HepG2 (cell line): ENCODE data around the gene OARD1. TPM values are rescaled to one million over a fixed set of nuclear protein-coding genes. Genes with fewer than 3 reads are reported as not detected.

Source experiments
- BRCA1 ChIP-seq: sonication (generic); formaldehyde crosslinking; IDR thresholded peaks from 2 replicates; pipeline ENCODE4 v1.4.0; 2020; ENCODE audit warnings: missing genetic modification reagents
- HOXA3 ChIP-seq: sonication (generic); formaldehyde crosslinking; IDR thresholded peaks from 2 replicates; pipeline ENCODE4 v1.5.0; 2020; ENCODE audit warnings: missing genetic modification reagents
- IKZF4 ChIP-seq: sonication (generic); formaldehyde crosslinking; IDR thresholded peaks from 2 replicates; pipeline ENCODE4 v1.5.1; 2020; ENCODE audit warnings: borderline replicate concordance, mild to moderate bottlenecking, low read depth, missing genetic modification reagents; ENCODE audit errors: not compliant biosample characterization
- ISX ChIP-seq: sonication (generic); formaldehyde crosslinking; conservative IDR thresholded peaks from 2 replicates; pipeline ENCODE4 v1.5.0; 2020; ENCODE audit warnings: missing genetic modification reagents
- KDM5B ChIP-seq: sonication (generic); formaldehyde crosslinking; IDR thresholded peaks from 2 replicates; pipeline ENCODE4 v1.4.0; 2020; ENCODE audit warnings: missing genetic modification reagents, mild to moderate bottlenecking, borderline replicate concordance
- SALL1 ChIP-seq: sonication (generic); formaldehyde crosslinking; IDR thresholded peaks from 2 replicates; pipeline ENCODE4 v1.8.0; 2022; ENCODE audit warnings: mild to moderate bottlenecking, missing genetic modification reagents
- SMAD3 ChIP-seq: sonication (generic); formaldehyde crosslinking; IDR thresholded peaks from 2 replicates; pipeline ENCODE4 v1.4.0; 2020; ENCODE audit warnings: missing genetic modification reagents
- TBL1XR1 ChIP-seq: fragments of 150-350 bp; IDR thresholded peaks from 2 replicates; pipeline ENCODE4 v1.6.1; 2014; ENCODE audit warnings: borderline replicate concordance, low read length; ENCODE audit not compliant: partially characterized antibody
- ZBTB7B ChIP-seq: sonication (generic); formaldehyde crosslinking; IDR thresholded peaks from 2 replicates; pipeline ENCODE4 v1.4.0; 2020; ENCODE audit warnings: missing genetic modification reagents
- ZSCAN22 ChIP-seq: sonication (generic); formaldehyde crosslinking; IDR thresholded peaks from 2 replicates; pipeline ENCODE4 v1.4.0; 2020; ENCODE audit warnings: mild to moderate bottlenecking, missing genetic modification reagents
- polyA plus RNA-seq, 8 experiments: library from polyadenylated mRNA; depleted of rRNA in 3 of 8; stranded (reverse) in 7 of 8; unstranded in 1 of 8; fragments of >200 nt; fragmentation: Illumina TruSeq in 4 of 8; extraction: Trizol in 4 of 8; gene quantifications; 2 replicates each; pipeline versions ENCODE4 v1.2.1 to v1.2.3, GENCODE V29; 2011 to 2016; ENCODE audit warnings: low read depth in 4 of 8, missing spikeins in 1 of 8, mixed read lengths in 1 of 8; ENCODE audit not compliant: insufficient read depth in 1 of 8
- total RNA-seq, 5 experiments: library from RNA; depleted of rRNA; stranded (reverse); fragments of >200 nt; fragmentation: Illumina TruSeq; extraction: Trizol; gene quantifications; 2 replicates each; pipeline ENCODE4 v1.2.3, GENCODE V29; 2016; ENCODE audit warnings: low read depth in 1 of 5
- TF ChIP-seq, protein P1 (sequence below): sonication (generic); formaldehyde crosslinking; IDR thresholded peaks from 2 replicates; pipeline ENCODE4 v1.4.0; 2020; ENCODE audit warnings: missing genetic modification reagents
- TF ChIP-seq, protein P2 (sequence below): sonication (generic); formaldehyde crosslinking; IDR thresholded peaks from 2 replicates; pipeline ENCODE4 v1.4.0; 2020; ENCODE audit warnings: missing genetic modification reagents, borderline replicate concordance
- TF ChIP-seq, protein P3 (sequence below): sonication (generic); formaldehyde crosslinking; IDR thresholded peaks from 2 replicates; pipeline ENCODE4 v1.4.0; 2020; ENCODE audit warnings: missing genetic modification reagents, borderline replicate concordance
- TF ChIP-seq, protein P4 (sequence below): IDR thresholded peaks from 2 replicates; pipeline ENCODE4 v1.6.1; 2016; ENCODE audit warnings: low read depth

Gene OARD1
- total and polyA plus RNA-seq, 2 of the 13 experiments (the other 11 are each of a cell fraction or from before 2014, with no cell fraction given): 18.4 to 49.0 TPM

DNA sequence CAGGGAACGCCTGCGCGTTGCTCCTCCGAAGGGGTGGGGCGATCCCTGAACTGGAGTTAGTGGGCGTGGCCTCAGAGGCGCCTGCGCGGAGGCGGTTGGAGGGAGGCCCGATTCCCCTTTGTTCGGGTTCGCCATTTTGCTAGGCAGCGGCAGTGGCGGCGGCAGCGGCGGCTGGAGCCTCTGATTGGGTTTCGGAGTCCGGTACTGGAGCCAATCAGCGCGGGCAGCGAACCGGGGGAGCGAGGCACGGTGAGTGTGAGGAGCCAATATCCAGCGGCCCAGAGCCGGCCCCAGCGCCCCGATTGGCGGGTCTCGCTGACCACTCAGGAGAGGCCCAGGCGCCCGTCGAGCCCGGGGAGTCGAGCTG, 663 bp upstream of the OARD1 start, which contains the start of gene NFYA (continued):
- TF ChIP-seq, protein P1, sequence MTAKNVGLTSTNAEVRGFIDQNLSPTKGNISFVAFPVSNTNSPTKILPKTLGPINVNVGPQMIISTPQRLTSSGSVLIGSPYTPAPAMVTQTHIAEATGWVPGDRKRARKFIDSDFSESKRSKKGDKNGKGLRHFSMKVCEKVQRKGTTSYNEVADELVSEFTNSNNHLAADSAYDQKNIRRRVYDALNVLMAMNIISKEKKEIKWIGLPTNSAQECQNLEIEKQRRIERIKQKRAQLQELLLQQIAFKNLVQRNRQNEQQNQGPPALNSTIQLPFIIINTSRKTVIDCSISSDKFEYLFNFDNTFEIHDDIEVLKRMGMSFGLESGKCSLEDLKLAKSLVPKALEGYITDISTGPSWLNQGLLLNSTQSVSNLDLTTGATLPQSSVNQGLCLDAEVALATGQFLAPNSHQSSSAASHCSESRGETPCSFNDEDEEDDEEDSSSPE (CRISPR knock-in tag): no peak
- no peak for TF ChIP-seq BRCA1 (CRISPR knock-in tag)
- TF ChIP-seq KDM5B (CRISPR knock-in tag): no peak
- TF ChIP-seq HOXA3: no peak
- no peak for TF ChIP-seq ZBTB7B (CRISPR knock-in tag)
- TF ChIP-seq, protein P2, sequence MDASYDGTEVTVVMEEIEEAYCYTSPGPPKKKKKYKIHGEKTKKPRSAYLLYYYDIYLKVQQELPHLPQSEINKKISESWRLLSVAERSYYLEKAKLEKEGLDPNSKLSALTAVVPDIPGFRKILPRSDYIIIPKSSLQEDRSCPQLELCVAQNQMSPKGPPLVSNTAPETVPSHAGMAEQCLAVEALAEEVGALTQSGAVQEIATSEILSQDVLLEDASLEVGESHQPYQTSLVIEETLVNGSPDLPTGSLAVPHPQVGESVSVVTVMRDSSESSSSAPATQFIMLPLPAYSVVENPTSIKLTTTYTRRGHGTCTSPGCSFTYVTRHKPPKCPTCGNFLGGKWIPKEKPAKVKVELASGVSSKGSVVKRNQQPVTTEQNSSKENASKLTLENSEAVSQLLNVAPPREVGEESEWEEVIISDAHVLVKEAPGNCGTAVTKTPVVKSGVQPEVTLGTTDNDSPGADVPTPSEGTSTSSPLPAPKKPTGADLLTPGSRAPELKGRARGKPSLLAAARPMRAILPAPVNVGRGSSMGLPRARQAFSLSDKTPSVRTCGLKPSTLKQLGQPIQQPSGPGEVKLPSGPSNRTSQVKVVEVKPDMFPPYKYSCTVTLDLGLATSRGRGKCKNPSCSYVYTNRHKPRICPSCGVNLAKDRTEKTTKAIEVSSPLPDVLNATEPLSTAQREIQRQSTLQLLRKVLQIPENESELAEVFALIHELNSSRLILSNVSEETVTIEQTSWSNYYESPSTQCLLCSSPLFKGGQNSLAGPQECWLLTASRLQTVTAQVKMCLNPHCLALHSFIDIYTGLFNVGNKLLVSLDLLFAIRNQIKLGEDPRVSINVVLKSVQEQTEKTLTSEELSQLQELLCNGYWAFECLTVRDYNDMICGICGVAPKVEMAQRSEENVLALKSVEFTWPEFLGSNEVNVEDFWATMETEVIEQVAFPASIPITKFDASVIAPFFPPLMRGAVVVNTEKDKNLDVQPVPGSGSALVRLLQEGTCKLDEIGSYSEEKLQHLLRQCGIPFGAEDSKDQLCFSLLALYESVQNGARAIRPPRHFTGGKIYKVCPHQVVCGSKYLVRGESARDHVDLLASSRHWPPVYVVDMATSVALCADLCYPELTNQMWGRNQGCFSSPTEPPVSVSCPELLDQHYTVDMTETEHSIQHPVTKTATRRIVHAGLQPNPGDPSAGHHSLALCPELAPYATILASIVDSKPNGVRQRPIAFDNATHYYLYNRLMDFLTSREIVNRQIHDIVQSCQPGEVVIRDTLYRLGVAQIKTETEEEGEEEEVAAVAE (CRISPR knock-in tag): peak; percentile 29; the same call in 1 of the 2 replicates
- no peak for TF ChIP-seq SMAD3
- no peak for TF ChIP-seq ISX (CRISPR knock-in tag)
- TF ChIP-seq, protein P3, sequence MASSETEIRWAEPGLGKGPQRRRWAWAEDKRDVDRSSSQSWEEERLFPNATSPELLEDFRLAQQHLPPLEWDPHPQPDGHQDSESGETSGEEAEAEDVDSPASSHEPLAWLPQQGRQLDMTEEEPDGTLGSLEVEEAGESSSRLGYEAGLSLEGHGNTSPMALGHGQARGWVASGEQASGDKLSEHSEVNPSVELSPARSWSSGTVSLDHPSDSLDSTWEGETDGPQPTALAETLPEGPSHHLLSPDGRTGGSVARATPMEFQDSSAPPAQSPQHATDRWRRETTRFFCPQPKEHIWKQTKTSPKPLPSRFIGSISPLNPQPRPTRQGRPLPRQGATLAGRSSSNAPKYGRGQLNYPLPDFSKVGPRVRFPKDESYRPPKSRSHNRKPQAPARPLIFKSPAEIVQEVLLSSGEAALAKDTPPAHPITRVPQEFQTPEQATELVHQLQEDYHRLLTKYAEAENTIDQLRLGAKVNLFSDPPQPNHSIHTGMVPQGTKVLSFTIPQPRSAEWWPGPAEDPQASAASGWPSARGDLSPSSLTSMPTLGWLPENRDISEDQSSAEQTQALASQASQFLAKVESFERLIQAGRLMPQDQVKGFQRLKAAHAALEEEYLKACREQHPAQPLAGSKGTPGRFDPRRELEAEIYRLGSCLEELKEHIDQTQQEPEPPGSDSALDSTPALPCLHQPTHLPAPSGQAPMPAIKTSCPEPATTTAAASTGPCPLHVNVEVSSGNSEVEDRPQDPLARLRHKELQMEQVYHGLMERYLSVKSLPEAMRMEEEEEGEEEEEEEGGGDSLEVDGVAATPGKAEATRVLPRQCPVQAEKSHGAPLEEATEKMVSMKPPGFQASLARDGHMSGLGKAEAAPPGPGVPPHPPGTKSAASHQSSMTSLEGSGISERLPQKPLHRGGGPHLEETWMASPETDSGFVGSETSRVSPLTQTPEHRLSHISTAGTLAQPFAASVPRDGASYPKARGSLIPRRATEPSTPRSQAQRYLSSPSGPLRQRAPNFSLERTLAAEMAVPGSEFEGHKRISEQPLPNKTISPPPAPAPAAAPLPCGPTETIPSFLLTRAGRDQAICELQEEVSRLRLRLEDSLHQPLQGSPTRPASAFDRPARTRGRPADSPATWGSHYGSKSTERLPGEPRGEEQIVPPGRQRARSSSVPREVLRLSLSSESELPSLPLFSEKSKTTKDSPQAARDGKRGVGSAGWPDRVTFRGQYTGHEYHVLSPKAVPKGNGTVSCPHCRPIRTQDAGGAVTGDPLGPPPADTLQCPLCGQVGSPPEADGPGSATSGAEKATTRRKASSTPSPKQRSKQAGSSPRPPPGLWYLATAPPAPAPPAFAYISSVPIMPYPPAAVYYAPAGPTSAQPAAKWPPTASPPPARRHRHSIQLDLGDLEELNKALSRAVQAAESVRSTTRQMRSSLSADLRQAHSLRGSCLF (CRISPR knock-in tag): no peak
- TF ChIP-seq ZSCAN22 (CRISPR knock-in tag): no peak
- no peak for TF ChIP-seq IKZF4 (CRISPR knock-in tag)
- TF ChIP-seq, protein P4, sequence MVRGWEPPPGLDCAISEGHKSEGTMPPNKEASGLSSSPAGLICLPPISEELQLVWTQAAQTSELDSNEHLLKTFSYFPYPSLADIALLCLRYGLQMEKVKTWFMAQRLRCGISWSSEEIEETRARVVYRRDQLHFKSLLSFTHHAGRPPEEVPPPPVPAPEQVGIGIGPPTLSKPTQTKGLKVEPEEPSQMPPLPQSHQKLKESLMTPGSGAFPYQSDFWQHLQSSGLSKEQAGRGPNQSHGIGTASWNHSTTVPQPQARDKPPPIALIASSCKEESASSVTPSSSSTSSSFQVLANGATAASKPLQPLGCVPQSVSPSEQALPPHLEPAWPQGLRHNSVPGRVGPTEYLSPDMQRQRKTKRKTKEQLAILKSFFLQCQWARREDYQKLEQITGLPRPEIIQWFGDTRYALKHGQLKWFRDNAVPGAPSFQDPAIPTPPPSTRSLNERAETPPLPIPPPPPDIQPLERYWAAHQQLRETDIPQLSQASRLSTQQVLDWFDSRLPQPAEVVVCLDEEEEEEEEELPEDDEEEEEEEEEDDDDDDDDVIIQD (CRISPR knock-in tag): peak; percentile 6; the same call in 1 of the 2 replicates
- TF ChIP-seq SALL1: 0 out of 2 replicates have a peak, but pooled peaks have one; percentile 1
- no peak for TF ChIP-seq TBL1XR1
